HepG2 (cell line): Measurements from ENCODE around the gene EAF1. TPM values are rescaled to one million over a fixed set of nuclear protein-coding genes. Genes with fewer than 3 reads are reported as not detected.

Experiments
- ATAC-seq: fragments of 200-7000 bp; cut with Tn5 transposase; 3 replicates; pipeline ENCODE4 v1.9.1; 2020; ENCODE audit warnings: mild to moderate bottlenecking, moderate library complexity
- BruUV-seq: library from RNA; stranded (reverse); fragments of 400-500 nt; replicated peaks from 2 replicates; lab custom pipeline; 2021; lab: Mats Ljungman, UMichigan
- CTCF ChIA-PET: fragments of 300-600 bp; formaldehyde crosslinking; extraction: SDS; loops from one replicate; lab custom pipeline; 2021; ENCODE audit warnings: low total read pairs, inconsistent platforms, low intra/inter-chr PET ratio; lab: Yijun Ruan, JAX
- POLR2A ChIA-PET: fragments of 350-600 bp; sonication (Branson Sonifier 250); formaldehyde crosslinking; loops from one replicate; lab custom pipeline; 2020; ENCODE audit warnings: antibody characterized with exemption, inconsistent platforms; lab: Yijun Ruan, JAX
- DNase-seq: peaks from one replicate; pipeline ENCODE4 v3.0.0-alpha.2; 2015; ENCODE audit warnings: low spot score
- FAIRE-seq: peaks from 3 replicates; lab custom pipeline; 2011; peaks lifted over from hg19 to GRCh38; lab: Jason Lieb, UNC
- H2AFZ ChIP-seq: one replicate; pipeline ENCODE4 v1.6.1; 2011; ENCODE audit warnings: low read length, inconsistent platforms
- H3K27ac ChIP-seq: fragments of 300-600 bp; 3 replicates; pipeline ENCODE4 v1.8.0; 2011; ENCODE audit warnings: mixed run types, mild to moderate bottlenecking, mixed read lengths, low read length, inconsistent platforms; ENCODE audit not compliant: insufficient read depth; ENCODE audit errors: extremely low read length
- H3K27me3 ChIP-seq, 2 experiments: fragments of 200-600 bp in 1 of 2; 2 replicates in 1 of 2; 3 replicates in 1 of 2; pipeline versions ENCODE4 v1.6.0 to v1.8.0; 2011; ENCODE audit warnings: low read length in 2 of 2, mild to moderate bottlenecking in 2 of 2, moderate library complexity in 2 of 2, inconsistent platforms in 1 of 2; ENCODE audit not compliant: insufficient read depth in 2 of 2, control insufficient read depth in 1 of 2
- H3K36me3 ChIP-seq, 2 experiments: fragments of 200-600 bp in 1 of 2; replicated peaks in 1 of 2; 2 replicates in 1 of 2; 3 replicates in 1 of 2; pipeline versions ENCODE4 v1.5.1 to v1.8.0; 2011; ENCODE audit warnings: low read length in 2 of 2, inconsistent platforms in 1 of 2; ENCODE audit not compliant: insufficient read depth in 2 of 2, control insufficient read depth in 1 of 2
- H3K4me1 ChIP-seq: 2 replicates; pipeline ENCODE4 v1.5.1; 2012; ENCODE audit warnings: low read length, inconsistent platforms; ENCODE audit not compliant: insufficient read depth
- H3K4me2 ChIP-seq: 2 replicates; pipeline ENCODE4 v1.6.0; 2011; ENCODE audit warnings: low read depth, low read length, inconsistent platforms
- H3K4me3 ChIP-seq, 3 experiments: fragments of 200-600 bp in 1 of 3; sonication (generic), shearing (Covaris generic) in 1 of 3; replicated peaks in 1 of 3; 2 replicates each; pipeline ENCODE4 v1.5.1; 2011 to 2016; ENCODE audit warnings: low read length in 3 of 3, inconsistent platforms in 2 of 3, low read depth in 2 of 3, mild to moderate bottlenecking in 2 of 3, control low read depth in 1 of 3, mixed read lengths in 1 of 3; ENCODE audit not compliant: insufficient read depth in 1 of 3
- H3K79me2 ChIP-seq: one replicate; pipeline ENCODE4 v1.6.1; 2011; ENCODE audit warnings: low read length, inconsistent platforms; ENCODE audit not compliant: insufficient read depth
- H3K9ac ChIP-seq: 2 replicates; pipeline ENCODE4 v1.6.0; 2011; ENCODE audit warnings: mild to moderate bottlenecking, low read depth, low read length, inconsistent platforms; ENCODE audit not compliant: insufficient read depth
- H3K9me3 ChIP-seq: 2 replicates; pipeline ENCODE4 v1.5.1; 2012; ENCODE audit warnings: mild to moderate bottlenecking, low read length
- H4K20me1 ChIP-seq: 2 replicates; pipeline ENCODE4 v1.6.0; 2011; ENCODE audit warnings: inconsistent platforms, mild to moderate bottlenecking, low read length, moderate library complexity; ENCODE audit not compliant: insufficient read depth
- ARNTL ChIP-seq: sonication (generic); formaldehyde crosslinking; IDR thresholded peaks from 2 replicates; pipeline ENCODE4 v1.4.0; 2020; ENCODE audit warnings: mild to moderate bottlenecking, missing genetic modification reagents
- BRF2 ChIP-seq: sonication (generic); formaldehyde crosslinking; IDR thresholded peaks from 2 replicates; pipeline ENCODE4 v1.8.1; 2022; ENCODE audit warnings: mild to moderate bottlenecking, missing genetic modification reagents
- FOSL1 ChIP-seq: sonication (generic); formaldehyde crosslinking; IDR thresholded peaks from 2 replicates; pipeline ENCODE4 v1.9.0; 2021; ENCODE audit warnings: missing genetic modification reagents, borderline replicate concordance
- GLMP ChIP-seq: sonication (generic); formaldehyde crosslinking; IDR thresholded peaks from 2 replicates; pipeline ENCODE4 v1.9.0; 2021; ENCODE audit warnings: missing genetic modification reagents, mild to moderate bottlenecking, borderline replicate concordance
- WGBS: methylation state at CpG from one replicate; pipeline ENCODE4 v1.1.6; 2017; ENCODE audit warnings: low lambda C conversion rate; 5-methylcytosine and 5-hydroxymethylcytosine counted together
- in situ Hi-C: cut with HindIII; loops from 2 replicates; pipeline ENCODE4 v1.10.0; 2017; ENCODE audit warnings: low pct_unique_long_range_greater_than_20kb; ENCODE audit not compliant: extremely low pct_ligation_motif_present
- intact Hi-C: fragments of 100-400 bp; cut with micrococcal nuclease; formaldehyde crosslinking; loops from one replicate; pipeline ENCODE4 v1.10.0; 2022; ENCODE audit not compliant: unreplicated experiment
- polyA plus RNA-seq, 8 experiments: library from polyadenylated mRNA; depleted of rRNA in 3 of 8; stranded (reverse) in 7 of 8; unstranded in 1 of 8; fragments of >200 nt; fragmentation: Illumina TruSeq in 4 of 8; extraction: Trizol in 4 of 8; gene quantifications; 2 replicates each; pipeline versions ENCODE4 v1.2.1 to v1.2.3, GENCODE V29; 2011 to 2016; ENCODE audit warnings: low read depth in 4 of 8, missing spikeins in 1 of 8, mixed read lengths in 1 of 8; ENCODE audit not compliant: insufficient read depth in 1 of 8
- total RNA-seq, 5 experiments: library from RNA; depleted of rRNA; stranded (reverse); fragments of >200 nt; fragmentation: Illumina TruSeq; extraction: Trizol; gene quantifications; 2 replicates each; pipeline ENCODE4 v1.2.3, GENCODE V29; 2016; ENCODE audit warnings: low read depth in 1 of 5

Gene EAF1
- total and polyA plus RNA-seq, 2 of the 13 experiments (the other 11 are each of a cell fraction or from before 2014, with no cell fraction given): 8.1 to 30.0 TPM

- no peaks in the 10 kb centered on the region for H3K79me2 ChIP-seq
- H3K9ac ChIP-seq: no peak overlapping the region
- ATAC-seq (no peak), DNase-seq (no peak), FAIRE-seq (no peak)
- intact Hi-C loops: no loop called here
- no peak overlapping the region for H3K27ac ChIP-seq
- H3K9me3 ChIP-seq: no peaks in the 10 kb centered on the region
- ChIA-PET CTCF (no interaction called here), POLR2A (no interaction called here)
- TF ChIP-seq GLMP (no peak), ARNTL (CRISPR knock-in tag) (no peak), FOSL1 (CRISPR knock-in tag) (no peak)
- 70% methylated on average over 4 of the region's 4 CpGs for WGBS
- H3K27me3 ChIP-seq: no peaks in the 10 kb centered on the region
- H3K36me3 ChIP-seq: no peaks in the 10 kb centered on the region
- no peaks in the 10 kb centered on the region for H4K20me1 ChIP-seq
- in situ Hi-C loops: no loop called here
- H3K4me1 ChIP-seq: peaks cover 19% of the 10 kb centered on the region
- no peak overlapping the region for H2AFZ ChIP-seq
- no TSS peak for BruUV-seq
- H3K4me3 ChIP-seq: no peak overlapping the region
- H3K4me2 ChIP-seq: no peak overlapping the region
Observed at GRCh38 chr3:15486979-15487378, 59.6 kb downstream of the EAF1 start.

- Histone ChIP-seq H3K27me3 (no peaks in the 10 kb centered on the region), H3K9ac (no peak overlapping the region), H3K4me2 (no peak overlapping the region), H3K36me3 (no peaks in the 10 kb centered on the region), H3K4me1 (peaks cover 19% of the 10 kb centered on the region)
- FAIRE-seq (no peak), ATAC-seq (no peak)
- in situ Hi-C loops (no loop called here), intact Hi-C loops (no loop called here)
- BruUV-seq: no TSS peak
- CTCF ChIA-PET: no interaction called here
- no peak for TF ChIP-seq BRF2 (CRISPR knock-in tag)
- TF ChIP-seq, all 625 proteins: peak for 0
- H3K9me3 ChIP-seq: no peaks in the 10 kb centered on the region
- DNase-seq: no peak
- WGBS: 87% methylated on average over 5 of the region's 9 CpGs
- H2AFZ ChIP-seq: no peak overlapping the region
- H3K4me3 ChIP-seq: no peak overlapping the region
- no peak overlapping the region for H3K27ac ChIP-seq
- H4K20me1 ChIP-seq: no peaks in the 10 kb centered on the region
- POLR2A ChIA-PET: no interaction called here
- H3K79me2 ChIP-seq: no peaks in the 10 kb centered on the region
Observed at GRCh38 chr3:15488002-15488401, 60.6 kb downstream of the EAF1 start.
